ENCODE results near the gene CALML5. TPM values are rescaled to one million over a fixed set of nuclear protein-coding genes. Genes with fewer than 3 reads are reported as not detected.
A peak's percentile ranks its signal among the peaks of the same experiment; 100 is the strongest.

Gene CALML5
- total and polyA plus RNA-seq, 9 of the 15 experiments (the other 6 are each of a cell fraction or from before 2014, with no cell fraction given) = not detected

- TF ChIP-seq ZBTB26 (CRISPR knock-in tag; IDR thresholded peaks at IDR 0.05) (no peak), DIDO1 (tag; IDR thresholded peaks at IDR 0.05; ENCODE audit: low read depth) (no peak), NFATC3 (IDR thresholded peaks at IDR 0.05) (no peak), REST (IDR thresholded peaks at IDR 0.05; ENCODE audit: borderline replicate concordance) (no peak), REST (CRISPR knock-in tag; IDR thresholded peaks at IDR 0.05; ENCODE audit: low read depth) (no peak), ARID3A (IDR thresholded peaks at IDR 0.05; ENCODE audit: borderline replicate concordance, low read depth, low read length) (no peak), ZNF324 (CRISPR knock-in tag; IDR thresholded peaks at IDR 0.05) (no peak), POLR2AphosphoS5 (IDR thresholded peaks at IDR 0.05; ENCODE audit: control insufficient read depth, insufficient read depth, low read depth, low read length) (0 out of 2 replicates have a peak, but pooled peaks have one; percentile 3), ELK1 (CRISPR knock-in tag; IDR thresholded peaks at IDR 0.05) (no peak), HNRNPK (IDR thresholded peaks at IDR 0.05; ENCODE audit: low read depth, low read length, poor library complexity, severe bottlenecking) (no peak), SLC30A9 (CRISPR knock-in tag; IDR thresholded peaks at IDR 0.05) (no peak), MYNN (IDR thresholded peaks at IDR 0.05) (no peak), MYNN (CRISPR knock-in tag; IDR thresholded peaks at IDR 0.05) (no peak), ARHGAP35 (IDR thresholded peaks at IDR 0.05; ENCODE audit: partially characterized antibody) (no peak), ZNF253 (CRISPR knock-in tag; conservative IDR thresholded peaks at IDR 0.05) (no peak), RCOR1 (IDR thresholded peaks at IDR 0.05; ENCODE audit: borderline replicate concordance in 1 of 2, low read depth in 2 of 2, low read length in 2 of 2) (no peak), POLR3G (IDR thresholded peaks at IDR 0.05; ENCODE audit: extremely low read depth, insufficient read length, insufficient replicate concordance) (no peak), CBX1 (IDR thresholded peaks at IDR 0.05; ENCODE audit: low read depth) (no peak)
Observed at GRCh38 chr10:5462841-5463293, 36.5 kb downstream of the CALML5 start (continued).
